ENCODE data around the gene FAM162A. TPM values are rescaled to one million over a fixed set of nuclear protein-coding genes. Genes with fewer than 3 reads are reported as not detected.

The FAM162A gene
- total and polyA plus RNA-seq, 8 donors = 30.2 to 51.8 (median 39.6) TPM

DNA sequence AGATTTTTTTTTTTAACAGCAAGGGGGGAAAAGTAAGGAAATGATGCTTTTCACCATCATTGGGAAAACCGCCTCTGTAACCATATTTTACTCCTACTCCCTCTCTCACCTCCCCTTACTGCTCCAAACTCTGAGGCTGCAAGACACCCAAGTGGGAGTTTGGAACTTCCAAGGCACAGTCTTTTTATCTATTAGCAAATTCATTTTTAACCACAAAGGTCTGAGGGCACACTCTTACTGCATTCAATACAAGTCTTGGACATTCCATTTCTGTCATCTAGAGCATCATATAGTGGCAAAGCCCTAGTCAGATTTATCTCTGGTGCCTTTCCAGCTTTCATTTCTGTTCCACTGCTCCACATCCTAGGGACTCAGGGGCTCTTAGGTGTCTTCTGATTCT lies 13.2 kb downstream of the FAM162A start:
- Histone ChIP-seq H3K4me1 (peaks cover 0 to 4% of the 10 kb centered on the region in 2 donors), H3K27ac (no peak overlapping the region), H3K27me3 (no peaks in the 10 kb centered on the region), H3K36me3 (no peaks in the 10 kb centered on the region), H3K4me3 (no peak overlapping the region), H3K9me3 (no peaks in the 10 kb centered on the region)
- DNase-seq (no peak), ATAC-seq (no peak)
- intact Hi-C loops (cut with DNase I) = no loop called here
- no peak for TF ChIP-seq CTCF (IDR thresholded peaks at IDR 0.05)

DNA sequence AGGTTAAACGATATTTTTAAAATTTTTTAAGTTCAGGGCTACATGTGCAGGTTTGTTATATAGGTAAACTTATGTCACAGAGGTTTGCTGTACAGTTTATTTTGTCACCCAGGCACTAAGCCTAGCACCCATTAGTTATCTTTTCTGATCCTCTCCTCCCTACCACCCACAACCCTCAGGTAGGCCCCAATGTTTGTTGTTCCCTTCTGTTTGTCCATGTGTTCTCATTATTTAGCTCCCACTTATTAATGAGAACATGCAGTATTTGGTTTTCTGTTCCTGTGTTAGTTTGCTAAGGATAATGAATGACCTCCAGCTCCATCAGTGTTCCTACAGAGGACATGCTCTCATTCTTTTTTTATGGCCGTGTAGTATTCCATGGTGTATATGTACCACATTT lies 14.9 kb downstream of the FAM162A start:
- H3K4me1 ChIP-seq = peaks cover 0 to 4% of the 10 kb centered on the region in 2 donors
- intact Hi-C loops (cut with DNase I) = no loop called here
- no peaks in the 10 kb centered on the region for H3K27me3 ChIP-seq
- no peak for TF ChIP-seq CTCF (IDR thresholded peaks at IDR 0.05)
- ATAC-seq = no peak
- H3K4me3 ChIP-seq = no peak overlapping the region
- DNase-seq = no peak
- H3K9me3 ChIP-seq = no peaks in the 10 kb centered on the region
- peaks cover 0 to 14% of the 10 kb centered on the region in 2 donors for H3K36me3 ChIP-seq
- no peak overlapping the region for H3K27ac ChIP-seq

- Histone ChIP-seq H3K4me1 (peaks cover 0 to 1% of the 10 kb centered on the region in 2 donors), H3K27ac (no peak overlapping the region), H3K4me3 (no peak overlapping the region), H3K9me3 (no peaks in the 10 kb centered on the region), H3K27me3 (no peaks in the 10 kb centered on the region), H3K36me3 (peaks cover 0 to 39% of the 10 kb centered on the region in 2 donors)
- no peak for TF ChIP-seq CTCF (IDR thresholded peaks at IDR 0.05)
- DNase-seq (no peak), ATAC-seq (no peak)
- intact Hi-C loops (cut with DNase I) = no loop called here
Observed at GRCh38 chr3:122403489-122403888, 19.5 kb downstream of the FAM162A start.

DNA sequence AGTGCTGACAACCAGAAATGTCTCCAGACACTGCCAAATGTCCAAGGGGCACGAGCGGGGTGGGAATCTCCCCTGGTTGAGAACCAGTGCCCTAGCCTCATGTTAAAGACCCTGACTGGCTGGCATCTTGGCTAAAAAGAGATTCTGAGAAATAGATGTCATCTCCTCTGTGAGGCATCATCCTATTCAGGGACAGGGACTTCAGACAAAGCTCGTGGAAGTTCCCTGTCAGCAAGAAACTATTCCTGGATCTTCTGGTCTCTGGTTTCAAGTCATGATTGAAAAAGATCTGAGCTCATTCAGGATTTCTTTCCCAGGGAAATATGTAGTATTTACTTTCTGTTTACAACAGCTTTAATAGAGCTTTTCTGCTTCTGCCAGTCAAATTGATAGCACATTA lies 21.0 kb downstream of the FAM162A start:
- H3K36me3 ChIP-seq = peaks cover 0 to 46% of the 10 kb centered on the region in 2 donors

DNA sequence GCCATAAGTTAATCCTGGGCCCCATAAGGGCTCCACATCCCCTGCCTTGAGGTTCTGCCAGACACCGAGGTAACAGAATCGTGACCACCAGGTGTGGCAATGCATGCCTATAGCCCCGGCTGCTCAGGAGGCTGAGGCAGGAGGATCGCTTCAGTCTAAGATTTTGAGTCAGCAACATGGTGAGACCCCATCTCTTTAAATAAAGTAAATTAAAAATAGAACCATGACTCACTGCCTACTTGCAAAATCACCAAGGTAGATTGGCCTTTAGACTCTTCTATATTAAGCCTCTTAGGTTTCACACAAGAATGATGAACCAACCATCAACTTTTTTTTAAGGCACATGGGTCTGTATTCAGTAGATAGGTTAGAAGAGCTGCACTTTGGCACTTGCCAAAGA lies 22.2 kb downstream of the FAM162A start:
- ATAC-seq (no peak), DNase-seq (no peak)
- Histone ChIP-seq H3K27ac (no peak overlapping the region), H3K4me1 (peaks cover 0 to 14% of the 10 kb centered on the region in 2 donors), H3K9me3 (no peaks in the 10 kb centered on the region), H3K36me3 (peaks cover 0 to 54% of the 10 kb centered on the region in 2 donors), H3K27me3 (no peaks in the 10 kb centered on the region), H3K4me3 (no peak overlapping the region)
- intact Hi-C loops (cut with DNase I) = no loop called here
- no peak for TF ChIP-seq CTCF (IDR thresholded peaks at IDR 0.05)

More for the DNA sequence above, 21.0 kb downstream of the FAM162A start:
- Histone ChIP-seq H3K9me3 (no peaks in the 10 kb centered on the region), H3K27me3 (no peaks in the 10 kb centered on the region), H3K27ac (no peak overlapping the region), H3K4me3 (no peak overlapping the region), H3K4me1 (peaks cover 0 to 10% of the 10 kb centered on the region in 2 donors)
- TF ChIP-seq CTCF (IDR thresholded peaks at IDR 0.05) = no peak
- DNase-seq (no peak), ATAC-seq (no peak)
- intact Hi-C loops (cut with DNase I) = no loop called here
